ENCODE data around the gene IL27RA. TPM values are rescaled to one million over a fixed set of nuclear protein-coding genes. Genes with fewer than 3 reads are reported as not detected.

The IL27RA gene
- polyA plus RNA-seq, 1 donor from 2014 or later: 1.0 TPM

DNA sequence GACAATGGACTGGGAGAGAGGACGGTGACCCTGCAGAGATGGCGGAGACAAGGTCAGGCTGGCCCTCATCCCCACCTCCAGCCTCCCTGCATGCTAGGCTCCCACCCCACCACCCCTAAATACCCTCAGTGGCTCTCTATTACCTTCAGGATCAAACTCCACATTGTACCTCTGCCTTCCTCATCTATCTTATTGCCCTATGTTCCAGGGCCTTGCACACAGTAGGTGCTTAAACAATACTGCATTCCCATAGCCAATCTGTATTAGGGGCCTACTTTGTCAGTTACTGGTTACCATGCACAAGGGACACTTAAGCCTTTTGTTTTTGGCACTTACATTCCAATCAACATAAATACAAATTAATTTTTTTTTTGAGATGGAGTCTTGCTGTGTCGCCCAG, 23.8 kb downstream of the IL27RA start:
- no peak overlapping the region for H2AFZ ChIP-seq (ENCODE audit: low read depth, low read length)
- no peaks in the 10 kb centered on the region for H3F3A ChIP-seq (ENCODE audit: insufficient read depth, low read length, poor library complexity, severe bottlenecking)
- no peak overlapping the region for H3K9ac ChIP-seq (ENCODE audit: low read length)
- H3K79me2 ChIP-seq (replicated peaks; ENCODE audit: insufficient read depth, low read length): no peaks in the 10 kb centered on the region
- no peak overlapping the region for H3K27ac ChIP-seq (ENCODE audit: low read length)
- TF ChIP-seq SMC3 (conservative IDR thresholded peaks at IDR 0.05; ENCODE audit: poor library complexity) (no peak), CTCF (IDR thresholded peaks at IDR 0.05; ENCODE audit: poor library complexity, severe bottlenecking) (no peak), RAD21 (conservative IDR thresholded peaks at IDR 0.05) (no peak), TAF1 (IDR thresholded peaks at IDR 0.05; ENCODE audit: low read depth) (no peak), MXI1 (conservative IDR thresholded peaks at IDR 0.05; ENCODE audit: poor library complexity, severe bottlenecking) (no peak), EZH2 (IDR thresholded peaks at IDR 0.05; ENCODE audit: borderline replicate concordance, insufficient read depth, low read length, poor library complexity, severe bottlenecking) (no peak), EP300 (conservative IDR thresholded peaks at IDR 0.05; ENCODE audit: poor library complexity, severe bottlenecking) (no peak), POLR2AphosphoS5 (IDR thresholded peaks at IDR 0.05) (no peak)
- TF ChIP-seq, protein P1, sequence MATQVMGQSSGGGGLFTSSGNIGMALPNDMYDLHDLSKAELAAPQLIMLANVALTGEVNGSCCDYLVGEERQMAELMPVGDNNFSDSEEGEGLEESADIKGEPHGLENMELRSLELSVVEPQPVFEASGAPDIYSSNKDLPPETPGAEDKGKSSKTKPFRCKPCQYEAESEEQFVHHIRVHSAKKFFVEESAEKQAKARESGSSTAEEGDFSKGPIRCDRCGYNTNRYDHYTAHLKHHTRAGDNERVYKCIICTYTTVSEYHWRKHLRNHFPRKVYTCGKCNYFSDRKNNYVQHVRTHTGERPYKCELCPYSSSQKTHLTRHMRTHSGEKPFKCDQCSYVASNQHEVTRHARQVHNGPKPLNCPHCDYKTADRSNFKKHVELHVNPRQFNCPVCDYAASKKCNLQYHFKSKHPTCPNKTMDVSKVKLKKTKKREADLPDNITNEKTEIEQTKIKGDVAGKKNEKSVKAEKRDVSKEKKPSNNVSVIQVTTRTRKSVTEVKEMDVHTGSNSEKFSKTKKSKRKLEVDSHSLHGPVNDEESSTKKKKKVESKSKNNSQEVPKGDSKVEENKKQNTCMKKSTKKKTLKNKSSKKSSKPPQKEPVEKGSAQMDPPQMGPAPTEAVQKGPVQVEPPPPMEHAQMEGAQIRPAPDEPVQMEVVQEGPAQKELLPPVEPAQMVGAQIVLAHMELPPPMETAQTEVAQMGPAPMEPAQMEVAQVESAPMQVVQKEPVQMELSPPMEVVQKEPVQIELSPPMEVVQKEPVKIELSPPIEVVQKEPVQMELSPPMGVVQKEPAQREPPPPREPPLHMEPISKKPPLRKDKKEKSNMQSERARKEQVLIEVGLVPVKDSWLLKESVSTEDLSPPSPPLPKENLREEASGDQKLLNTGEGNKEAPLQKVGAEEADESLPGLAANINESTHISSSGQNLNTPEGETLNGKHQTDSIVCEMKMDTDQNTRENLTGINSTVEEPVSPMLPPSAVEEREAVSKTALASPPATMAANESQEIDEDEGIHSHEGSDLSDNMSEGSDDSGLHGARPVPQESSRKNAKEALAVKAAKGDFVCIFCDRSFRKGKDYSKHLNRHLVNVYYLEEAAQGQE (IDR thresholded peaks at IDR 0.05; ENCODE audit: borderline replicate concordance): no peak
- no peaks in the 10 kb centered on the region for H4K20me1 ChIP-seq (ENCODE audit: insufficient read depth)
- H3K4me3 ChIP-seq (ENCODE audit: low read length): no peak overlapping the region
- no peak overlapping the region for H3K4me2 ChIP-seq (ENCODE audit: low read length)
- no peaks in the 10 kb centered on the region for H3K9me3 ChIP-seq (ENCODE audit: low read length)
- no peaks in the 10 kb centered on the region for H3K36me3 ChIP-seq (ENCODE audit: insufficient read depth, low read length)
- H3K27me3 ChIP-seq (ENCODE audit: insufficient read depth, low read depth, low read length): peaks cover 18% of the 10 kb centered on the region
- no peaks in the 10 kb centered on the region for H3K9me2 ChIP-seq (ENCODE audit: insufficient read depth, low read length)

DNA sequence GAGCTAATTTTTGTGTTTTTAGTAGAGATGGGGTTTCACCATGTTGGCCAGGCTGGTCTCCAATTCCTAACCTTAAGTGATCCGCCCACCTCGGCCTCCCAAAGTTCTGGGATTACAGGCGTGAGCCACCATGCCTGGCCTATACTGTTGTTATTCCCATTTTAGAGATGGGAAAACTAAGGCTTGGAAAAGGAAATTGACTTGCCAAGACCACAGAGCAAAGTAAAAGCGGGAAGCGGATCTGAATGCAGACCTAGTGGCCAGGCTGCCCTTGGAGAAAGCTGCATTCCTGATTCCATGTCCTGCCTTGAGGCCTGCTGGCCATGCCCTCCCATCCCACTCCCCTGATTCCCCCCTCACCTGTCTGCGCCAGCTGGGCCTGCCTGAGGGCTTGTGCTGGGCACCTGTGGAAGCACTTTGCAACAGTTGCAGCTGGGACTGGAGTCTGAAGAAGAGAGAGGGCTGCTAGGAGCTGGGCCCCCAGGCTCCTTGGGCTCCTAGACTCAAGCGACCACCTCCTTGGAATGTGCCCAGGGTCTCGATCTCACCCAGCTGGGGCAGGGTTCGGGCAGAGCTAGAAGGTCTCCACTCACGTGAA, 24.6 kb downstream of the IL27RA start:
- no peak overlapping the region for H2AFZ ChIP-seq (ENCODE audit: low read depth, low read length)

More for the DNA sequence above, 24.6 kb downstream of the IL27RA start:
- Histone ChIP-seq H3K27ac (ENCODE audit: low read length) (no peak overlapping the region), H3K4me3 (ENCODE audit: low read length) (no peak overlapping the region), H3K4me2 (ENCODE audit: low read length) (no peak overlapping the region), H3K36me3 (ENCODE audit: insufficient read depth, low read length) (no peaks in the 10 kb centered on the region), H3K27me3 (ENCODE audit: insufficient read depth, low read depth, low read length) (peaks cover 18% of the 10 kb centered on the region), H3K79me2 (replicated peaks; ENCODE audit: insufficient read depth, low read length) (no peaks in the 10 kb centered on the region), H3F3A (ENCODE audit: insufficient read depth, low read length, poor library complexity, severe bottlenecking) (no peaks in the 10 kb centered on the region), H3K9me2 (ENCODE audit: insufficient read depth, low read length) (no peaks in the 10 kb centered on the region), H4K20me1 (ENCODE audit: insufficient read depth) (no peaks in the 10 kb centered on the region), H3K9me3 (ENCODE audit: low read length) (no peaks in the 10 kb centered on the region), H3K9ac (ENCODE audit: low read length) (no peak overlapping the region)
- TF ChIP-seq MXI1 (conservative IDR thresholded peaks at IDR 0.05; ENCODE audit: poor library complexity, severe bottlenecking) (no peak), EP300 (conservative IDR thresholded peaks at IDR 0.05; ENCODE audit: poor library complexity, severe bottlenecking) (no peak), TAF1 (IDR thresholded peaks at IDR 0.05; ENCODE audit: low read depth) (no peak), POLR2AphosphoS5 (IDR thresholded peaks at IDR 0.05) (no peak), RAD21 (conservative IDR thresholded peaks at IDR 0.05) (no peak), EZH2 (IDR thresholded peaks at IDR 0.05; ENCODE audit: borderline replicate concordance, insufficient read depth, low read length, poor library complexity, severe bottlenecking) (no peak), SMC3 (conservative IDR thresholded peaks at IDR 0.05; ENCODE audit: poor library complexity) (no peak), CTCF (IDR thresholded peaks at IDR 0.05; ENCODE audit: poor library complexity, severe bottlenecking) (no peak)
- TF ChIP-seq, protein P1 (IDR thresholded peaks at IDR 0.05; ENCODE audit: borderline replicate concordance): no peak
